PC-3 (cell line): Measurements from ENCODE around the gene CCL1. TPM values are rescaled to one million over a fixed set of nuclear protein-coding genes. Genes with fewer than 3 reads are reported as not detected.

ENCODE experiments used
- ATAC-seq: fragments of 200-7000 bp; cut with Tn5 transposase; 2 replicates; pipeline ENCODE4 v1.9.1; 2020; ENCODE audit warnings: mild to moderate bottlenecking, moderate library complexity
- BruUV-seq: library from RNA; stranded (reverse); fragments of 400-500 nt; replicated peaks from 2 replicates; lab custom pipeline; 2021; lab: Mats Ljungman, UMichigan
- CTCF ChIA-PET: fragments of 300-600 bp; sonication (Branson Sonifier 250); formaldehyde crosslinking; loops from one replicate; lab custom pipeline; 2022; ENCODE audit warnings: antibody characterized with exemption; lab: Charles Lee
- POLR2A ChIA-PET: fragments of 300-600 bp; sonication (Branson Sonifier 250); formaldehyde crosslinking; loops from one replicate; lab custom pipeline; 2022; ENCODE audit warnings: antibody characterized with exemption; ENCODE audit not compliant: unreplicated experiment; lab: Charles Lee
- DNase-seq: peaks from one replicate; pipeline ENCODE4 v3.0.0-alpha.2; 2015
- H2AFZ ChIP-seq: fragments of 300-600 bp; sonication (generic); 2 replicates; pipeline ENCODE4 v1.6.0; 2016; ENCODE audit warnings: antibody characterized with exemption, low read length
- H3F3A ChIP-seq: fragments of 300-600 bp; sonication (generic); one replicate; pipeline ENCODE4 v1.6.0; 2017; ENCODE audit warnings: antibody characterized with exemption, low read length, control low read depth, mild to moderate bottlenecking; ENCODE audit not compliant: unreplicated experiment
- H3K27ac ChIP-seq: fragments of 300-600 bp; sonication (generic); 2 replicates; pipeline ENCODE4 v1.5.1; 2016; ENCODE audit warnings: mild to moderate bottlenecking, low read length
- H3K27me3 ChIP-seq: fragments of 300-600 bp; sonication (generic); 2 replicates; pipeline ENCODE4 v1.6.1; 2016; ENCODE audit warnings: low read length, mixed read lengths
- H3K36me3 ChIP-seq: fragments of 300-600 bp; sonication (generic); 2 replicates; pipeline ENCODE4 v1.6.1; 2016; ENCODE audit warnings: low read depth, mixed run types, low read length, mixed read lengths
- H3K4me1 ChIP-seq: fragments of 300-600 bp; sonication (generic); 2 replicates; pipeline ENCODE4 v1.5.1; 2016; ENCODE audit warnings: low read length; ENCODE audit not compliant: insufficient read depth
- H3K4me2 ChIP-seq: fragments of 300-600 bp; sonication (generic); 2 replicates; pipeline ENCODE4 v1.6.0; 2016; ENCODE audit warnings: low read length
- H3K4me3 ChIP-seq: fragments of 300-600 bp; sonication (generic); 2 replicates; pipeline ENCODE4 v1.5.1; 2016; ENCODE audit warnings: mild to moderate bottlenecking, low read length, mixed read lengths
- H3K79me2 ChIP-seq: fragments of 300-600 bp; sonication (generic); 2 replicates; pipeline ENCODE4 v1.6.1; 2017; ENCODE audit warnings: low read length, mixed read lengths
- H3K9ac ChIP-seq: fragments of 300-600 bp; sonication (generic); 2 replicates; pipeline ENCODE4 v1.6.0; 2016; ENCODE audit warnings: mild to moderate bottlenecking, low read length
- H3K9me2 ChIP-seq: fragments of 300-600 bp; sonication (generic); replicated peaks from 2 replicates; pipeline ENCODE4 v1.6.1; 2016; ENCODE audit warnings: mixed run types, low read length, mixed read lengths
- H3K9me3 ChIP-seq: fragments of 300-600 bp; sonication (generic); 2 replicates; pipeline ENCODE4 v1.6.1; 2016; ENCODE audit warnings: low read length, mixed read lengths
- H4K20me1 ChIP-seq: fragments of 300-600 bp; sonication (generic); 2 replicates; pipeline ENCODE4 v1.6.1; 2016; ENCODE audit warnings: low read length, mixed read lengths
- CTCF ChIP-seq: fragments of 300-600 bp; sonication (generic); conservative IDR thresholded peaks from 2 replicates; pipeline ENCODE4 v1.5.1; 2017; ENCODE audit warnings: antibody characterized with exemption, low read depth, mild to moderate bottlenecking, low read length
- EZH2 ChIP-seq: fragments of 300-600 bp; sonication (generic); IDR thresholded peaks from one replicate; pipeline ENCODE4 v1.6.1; 2017; ENCODE audit warnings: antibody characterized with exemption, mild to moderate bottlenecking, low read length; ENCODE audit not compliant: unreplicated experiment
- EZH2phosphoT487 ChIP-seq: fragments of 300-600 bp; sonication (generic); IDR thresholded peaks from 2 replicates; pipeline ENCODE4 v1.6.1; 2018; ENCODE audit warnings: mild to moderate bottlenecking, antibody characterized with exemption, low read length, borderline replicate concordance
- intact Hi-C: fragments of 100-400 bp; cut with micrococcal nuclease; formaldehyde crosslinking; loops from 2 replicates; pipeline ENCODE4 v1.9.0; 2023
- total RNA-seq: library from RNA; depleted of rRNA; stranded (reverse); fragments of >200 nt; gene quantifications from 2 replicates; pipeline ENCODE4 v1.2.3, GENCODE V29; 2014

CCL1 gene
- total RNA-seq, 1 experiment from 2014 or later, result not detected

GRCh38 chr17:34383216-34383615, 20.2 kb upstream of the CCL1 start:
- H3K79me2 ChIP-seq, result no peaks in the 10 kb centered on the region
- ChIA-PET POLR2A (no interaction called here), CTCF (no interaction called here)
- no peak for DNase-seq
- no peak overlapping the region for H3K9ac ChIP-seq
- no peaks in the 10 kb centered on the region for H3K9me3 ChIP-seq
- ATAC-seq, result no peak
- H3F3A ChIP-seq, result no peaks in the 10 kb centered on the region
- H4K20me1 ChIP-seq, result no peaks in the 10 kb centered on the region
- no peaks in the 10 kb centered on the region for H3K9me2 ChIP-seq
- no peak overlapping the region for H3K4me2 ChIP-seq
- no peaks in the 10 kb centered on the region for H3K4me1 ChIP-seq
- H3K27me3 ChIP-seq, result no peaks in the 10 kb centered on the region
- H3K4me3 ChIP-seq, result no peak overlapping the region
- no peak overlapping the region for H2AFZ ChIP-seq
- TF ChIP-seq CTCF (no peak), EZH2phosphoT487 (no peak), EZH2 (no peak)
- intact Hi-C loops, result no loop called here
- H3K36me3 ChIP-seq, result no peaks in the 10 kb centered on the region
- no TSS peak for BruUV-seq
- H3K27ac ChIP-seq, result no peak overlapping the region

- H3K79me2 ChIP-seq, result no peaks in the 10 kb centered on the region
- H3K27me3 ChIP-seq, result no peaks in the 10 kb centered on the region
- H3K4me3 ChIP-seq, result no peak overlapping the region
- no TSS peak for BruUV-seq
- ChIA-PET CTCF (no interaction called here), POLR2A (no interaction called here)
- no peak overlapping the region for H3K4me2 ChIP-seq
- TF ChIP-seq CTCF, result no peak
- no peak for TF ChIP-seq EZH2
- TF ChIP-seq EZH2phosphoT487, result no peak
- ATAC-seq, result no peak
- no peaks in the 10 kb centered on the region for H4K20me1 ChIP-seq
- no peak overlapping the region for H3K27ac ChIP-seq
- intact Hi-C loops, result no loop called here
- no peaks in the 10 kb centered on the region for H3K9me3 ChIP-seq
- H3K9me2 ChIP-seq, result no peaks in the 10 kb centered on the region
- no peaks in the 10 kb centered on the region for H3K4me1 ChIP-seq
- no peak overlapping the region for H2AFZ ChIP-seq
- DNase-seq, result no peak
- no peaks in the 10 kb centered on the region for H3K36me3 ChIP-seq
- H3F3A ChIP-seq, result no peaks in the 10 kb centered on the region
- H3K9ac ChIP-seq, result no peak overlapping the region
Measured at GRCh38 chr17:34382621-34383124, 19.6 kb upstream of the CCL1 start.

GRCh38 chr17:34379868-34380267, 16.8 kb upstream of the CCL1 start:
- no peak overlapping the region for H2AFZ ChIP-seq
- H3K27ac ChIP-seq, result no peak overlapping the region
- no peak overlapping the region for H3K9ac ChIP-seq
- no peaks in the 10 kb centered on the region for H3K79me2 ChIP-seq
- H4K20me1 ChIP-seq, result no peaks in the 10 kb centered on the region
- H3K9me2 ChIP-seq, result no peaks in the 10 kb centered on the region
- 0 out of 2 replicates have a peak, but pooled peaks cover 4% of the 10 kb centered on the region for H3K27me3 ChIP-seq
- no peak overlapping the region for H3K4me2 ChIP-seq
- TF ChIP-seq EZH2phosphoT487 (no peak), CTCF (no peak), EZH2 (no peak)
- H3K4me1 ChIP-seq, result no peaks in the 10 kb centered on the region
- ATAC-seq, result no peak
- ChIA-PET CTCF (no interaction called here), POLR2A (no interaction called here)
- no TSS peak for BruUV-seq
- DNase-seq, result no peak
- no peaks in the 10 kb centered on the region for H3K9me3 ChIP-seq
- H3K36me3 ChIP-seq, result no peaks in the 10 kb centered on the region
- no peak overlapping the region for H3K4me3 ChIP-seq
- no peaks in the 10 kb centered on the region for H3F3A ChIP-seq
- intact Hi-C loops, result no loop called here
